ENCODE results near the gene PTOV1.
A peak's percentile ranks its signal among the peaks of the same experiment; 100 is the strongest.

PTOV1 gene

DNA sequence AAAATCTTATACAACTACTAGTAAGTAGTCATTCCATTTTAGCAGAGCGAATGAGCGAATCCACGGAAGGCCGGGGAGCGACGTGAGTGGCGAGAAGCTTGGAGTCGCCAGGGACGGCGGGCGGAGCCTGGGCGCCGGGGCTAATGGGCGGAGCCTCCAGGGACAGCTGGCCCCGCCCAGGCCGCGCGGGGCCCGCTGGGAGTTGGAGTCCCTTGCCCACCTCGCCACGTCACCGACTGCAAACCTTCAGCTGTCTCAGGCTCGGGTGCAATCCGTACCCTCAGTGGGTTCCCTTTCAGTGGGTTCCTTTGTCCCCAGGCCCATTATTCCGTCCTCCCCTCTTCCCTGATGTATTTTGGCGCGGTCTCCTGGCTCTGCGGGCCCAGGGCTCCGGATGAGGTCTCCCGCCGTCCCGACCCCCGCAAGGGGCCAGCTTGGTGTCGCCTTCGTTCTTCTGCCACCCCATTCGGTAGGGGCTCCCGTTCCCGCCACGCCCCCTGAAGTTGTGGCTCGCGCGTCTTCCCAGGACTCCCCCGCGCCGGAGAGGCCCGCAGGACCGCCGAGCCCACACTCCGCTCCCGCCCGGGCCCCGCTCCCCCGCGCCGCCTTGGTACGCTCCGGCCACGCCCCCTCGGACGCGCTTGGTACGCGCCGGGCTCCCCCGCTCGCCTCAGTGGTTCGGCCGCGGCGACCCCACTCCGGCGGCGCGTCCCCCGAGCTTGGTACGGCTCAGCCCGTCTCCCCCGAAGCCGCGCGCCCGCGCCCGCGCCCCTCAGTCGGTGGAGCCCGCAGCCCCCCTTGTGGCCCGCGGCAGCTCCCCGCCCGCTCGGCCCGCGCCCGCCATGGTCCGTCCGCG lies at the start of gene PTOV1:
TSS of gene PTOV1 (plus strand) at position 673 of the 856 bp plus-strand sequence.
- DNase-seq, result peak; percentile 81

GRCh38 chr19:49801401-49801888 lies 49.5 kb upstream of the PTOV1 start:
- DNase-seq, result no peak

DNA sequence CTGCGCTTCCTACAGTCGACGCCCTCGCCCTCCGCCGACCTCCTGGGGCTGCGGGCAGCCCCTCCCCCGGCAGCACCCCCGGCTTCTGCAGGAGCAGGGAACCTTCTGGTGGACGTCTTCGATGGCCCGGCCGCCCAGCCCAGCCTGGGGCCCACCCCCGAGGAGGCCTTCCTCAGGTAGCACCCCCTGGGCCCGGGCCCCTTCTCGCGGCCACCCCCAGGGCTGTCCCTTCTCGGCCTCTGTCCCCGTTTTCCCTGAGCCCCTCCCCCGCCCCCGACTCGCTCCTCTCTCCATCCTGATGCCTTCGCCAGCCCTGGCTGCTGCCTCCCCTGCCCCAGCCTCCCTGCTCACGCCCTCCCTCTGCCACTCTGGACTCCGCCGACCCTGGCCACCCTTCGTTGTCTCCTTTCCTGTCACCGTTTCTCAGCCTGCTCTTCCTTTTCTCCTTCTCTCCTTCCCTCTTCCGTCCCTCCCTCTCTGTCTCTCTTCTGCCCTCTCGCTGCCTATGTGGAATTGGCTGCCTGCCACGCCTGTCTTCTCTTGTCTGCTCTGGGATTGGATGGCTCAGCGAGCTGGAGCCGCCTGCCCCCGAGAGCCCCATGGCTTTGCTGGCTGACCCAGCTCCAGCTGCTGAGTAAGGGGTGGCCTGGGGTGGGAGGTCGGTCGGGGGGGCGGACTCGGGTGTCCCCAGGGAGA lies 48.8 kb upstream of the PTOV1 start:
- DNase-seq, result no peak

GRCh38 chr19:49802836-49803528 lies 48.0 kb upstream of the PTOV1 start:
- DNase-seq, result no peak

- DNase-seq, result no peak
Observed at GRCh38 chr19:49803529-49803856, 47.5 kb upstream of the PTOV1 start.

- DNase-seq, result no peak
Observed at GRCh38 chr19:49805822-49806619, 44.9 kb upstream of the PTOV1 start.

- DNase-seq, result no peak
Observed at GRCh38 chr19:49806620-49806959, 44.4 kb upstream of the PTOV1 start.

DNA sequence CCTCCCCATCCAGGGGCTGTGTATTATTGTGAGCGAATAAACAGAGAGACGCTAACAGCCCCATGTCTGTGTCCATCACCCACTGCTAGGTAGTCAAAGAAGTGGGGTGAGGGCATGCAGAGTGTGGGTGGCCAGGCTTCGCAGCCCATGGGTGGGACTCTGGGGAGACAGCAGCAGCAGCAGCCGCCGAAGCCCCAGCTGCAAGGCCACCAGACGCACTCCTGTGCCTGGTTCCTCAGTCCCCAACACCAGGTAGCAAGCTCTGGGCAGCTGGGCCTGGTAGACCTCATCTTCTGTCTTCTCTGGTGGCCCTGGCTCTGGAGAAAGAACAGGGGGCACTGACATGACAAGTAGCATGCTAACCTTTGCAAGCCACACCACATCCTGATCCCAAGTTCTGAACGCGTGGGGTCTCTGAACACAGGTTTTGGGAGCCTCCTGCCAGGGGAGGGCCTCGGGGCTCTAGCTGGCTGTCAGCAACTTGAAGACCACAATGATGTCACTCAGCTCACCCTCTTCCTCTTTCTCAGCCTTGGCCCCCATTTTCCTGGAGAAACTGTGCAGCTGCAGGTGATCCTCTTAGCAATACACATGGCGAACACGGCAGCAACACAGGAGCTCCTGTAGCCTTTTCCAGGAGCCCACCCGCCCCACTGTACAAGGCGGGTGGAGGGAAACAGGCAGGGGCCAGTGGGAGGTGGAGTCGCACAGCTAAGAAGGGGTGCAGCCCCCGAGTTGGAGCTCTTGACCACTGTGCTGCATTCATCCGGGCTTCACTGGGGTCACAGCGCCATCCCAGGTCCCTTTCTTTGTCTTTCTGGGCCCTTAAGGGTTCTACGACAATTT lies 43.7 kb upstream of the PTOV1 start:
- DNase-seq, result no peak

GRCh38 chr19:49807904-49808675 lies 42.9 kb upstream of the PTOV1 start:
- DNase-seq, result no peak

- DNase-seq, result peak; percentile 83
Observed at GRCh38 chr19:49808711-49809159, 42.2 kb upstream of the PTOV1 start.

GRCh38 chr19:49809160-49809940 lies 41.6 kb upstream of the PTOV1 start:
- peak; percentile 24 for DNase-seq

DNA sequence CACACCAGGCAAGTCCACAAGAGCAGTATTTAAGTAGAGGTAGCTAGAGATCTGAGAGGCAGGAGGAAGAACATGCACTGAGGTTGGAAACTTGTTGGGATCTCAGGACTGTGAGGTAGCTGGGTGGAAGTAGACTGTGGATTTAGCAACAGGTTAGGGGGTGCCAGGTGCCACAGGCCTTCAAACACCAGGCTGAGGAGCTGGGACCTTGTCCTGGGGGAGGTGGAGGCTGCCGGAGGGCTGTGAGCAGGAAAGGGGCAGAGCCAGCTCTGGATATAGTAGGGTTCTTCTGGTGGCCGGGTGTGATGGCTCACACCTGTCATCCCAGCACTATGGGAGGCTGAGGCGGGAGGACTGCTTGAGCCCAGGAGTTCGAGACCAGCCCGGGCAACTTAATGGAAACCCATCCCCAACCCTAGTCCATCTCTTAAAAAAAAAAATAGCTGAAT lies 41.0 kb upstream of the PTOV1 start:
- no peak for DNase-seq

GRCh38 chr19:49811328-49811727 lies 39.6 kb upstream of the PTOV1 start:
- DNase-seq, result no peak

- no peak for DNase-seq
Observed at GRCh38 chr19:49812452-49812996, 38.4 kb upstream of the PTOV1 start.

DNA sequence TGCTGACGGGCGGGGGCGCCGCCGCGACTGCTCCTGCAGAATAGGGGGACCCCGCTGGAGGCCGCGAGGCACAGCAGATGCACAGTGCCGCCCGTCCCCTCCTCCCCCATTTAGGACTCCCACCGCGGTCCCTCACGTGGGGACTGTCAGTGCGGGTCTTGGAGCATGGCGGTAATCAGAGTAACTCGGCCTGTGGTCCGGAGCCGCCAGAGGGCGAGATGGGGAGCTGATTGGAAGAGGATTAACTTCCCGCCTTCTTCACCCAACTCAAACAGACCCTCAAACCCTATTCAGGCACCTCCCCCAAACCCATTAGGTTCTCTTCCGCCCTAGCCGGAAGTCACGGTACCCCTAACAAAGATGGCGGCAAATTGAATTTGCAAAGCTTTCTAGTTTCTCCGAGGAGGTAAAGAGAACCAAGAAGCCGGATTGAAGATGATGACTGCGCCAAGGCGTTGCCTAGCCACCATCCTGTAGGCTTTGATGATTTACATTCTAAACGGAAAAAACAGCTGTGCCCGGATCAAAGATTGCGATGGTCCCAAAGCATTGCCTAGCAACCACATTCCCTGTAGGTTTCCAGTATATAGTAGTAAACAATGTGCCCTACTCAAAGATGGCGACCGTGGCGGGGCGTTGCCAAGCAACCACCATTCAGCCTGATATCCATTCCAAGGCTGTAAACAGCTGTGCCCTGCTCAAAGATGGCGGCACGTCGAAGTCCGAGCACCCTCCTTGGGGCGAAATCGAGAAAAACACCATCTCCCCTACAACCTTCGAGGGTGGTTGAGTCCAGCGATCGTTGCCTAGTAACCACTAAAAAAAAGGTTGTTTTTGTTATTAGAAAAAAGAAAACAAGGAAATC lies 37.7 kb upstream of the PTOV1 start, which contains the start of gene FUZ:
TSS of gene FUZ (minus strand) at position 296 of the 865 bp plus-strand sequence. CDS start at position 110, 186 bp downstream.
- DNase-seq, result peak; percentile 80

- DNase-seq, result no peak
Observed at GRCh38 chr19:49814010-49814409, 36.9 kb upstream of the PTOV1 start.

GRCh38 chr19:49816590-49816989 lies 34.4 kb upstream of the PTOV1 start:
- no peak for DNase-seq

DNA sequence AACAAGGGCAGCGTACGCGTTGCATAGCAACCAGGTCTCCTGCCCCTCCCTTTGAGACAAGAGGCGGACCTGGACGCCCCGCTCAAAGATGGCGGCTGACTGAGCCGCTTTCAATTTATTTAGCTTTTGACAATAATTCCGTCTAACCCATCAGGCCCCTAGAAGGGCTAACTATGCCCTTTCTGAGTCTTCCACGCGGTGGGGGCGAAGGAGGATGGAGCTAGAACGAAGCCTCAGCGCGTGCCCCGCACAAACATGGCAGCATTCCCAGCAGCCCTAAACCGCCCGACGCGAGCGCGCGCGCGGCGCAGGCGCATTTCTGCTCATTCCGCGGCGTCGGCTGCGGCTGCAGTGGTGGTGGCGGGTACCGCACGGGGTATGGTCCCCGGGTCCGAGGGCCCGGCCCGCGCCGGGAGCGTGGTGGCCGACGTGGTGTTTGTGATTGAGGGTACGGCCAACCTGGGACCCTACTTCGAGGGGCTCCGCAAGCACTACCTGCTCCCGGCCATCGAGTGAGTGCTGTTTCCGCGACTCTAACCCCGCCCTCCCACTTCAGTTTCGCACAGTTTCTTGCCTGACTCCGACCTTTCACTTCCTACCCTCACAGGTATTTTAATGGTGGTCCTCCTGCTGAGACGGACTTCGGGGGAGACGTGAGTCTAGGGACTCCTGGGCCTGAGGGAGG lies 32.9 kb upstream of the PTOV1 start, which contains the start of gene MED25:
TSS of gene MED25 (plus strand) at position 326 of the 685 bp plus-strand sequence. CDS start at position 379, 53 bp downstream.
- peak; percentile 78 for DNase-seq

Data from activated T-cell treated with anti-CD3 and anti-CD28 coated beads for 4 hours (primary cell).